ENCODE data around the gene EIF2D. TPM values are rescaled to one million over a fixed set of nuclear protein-coding genes. Genes with fewer than 3 reads are reported as not detected.

Gene EIF2D, protein sequence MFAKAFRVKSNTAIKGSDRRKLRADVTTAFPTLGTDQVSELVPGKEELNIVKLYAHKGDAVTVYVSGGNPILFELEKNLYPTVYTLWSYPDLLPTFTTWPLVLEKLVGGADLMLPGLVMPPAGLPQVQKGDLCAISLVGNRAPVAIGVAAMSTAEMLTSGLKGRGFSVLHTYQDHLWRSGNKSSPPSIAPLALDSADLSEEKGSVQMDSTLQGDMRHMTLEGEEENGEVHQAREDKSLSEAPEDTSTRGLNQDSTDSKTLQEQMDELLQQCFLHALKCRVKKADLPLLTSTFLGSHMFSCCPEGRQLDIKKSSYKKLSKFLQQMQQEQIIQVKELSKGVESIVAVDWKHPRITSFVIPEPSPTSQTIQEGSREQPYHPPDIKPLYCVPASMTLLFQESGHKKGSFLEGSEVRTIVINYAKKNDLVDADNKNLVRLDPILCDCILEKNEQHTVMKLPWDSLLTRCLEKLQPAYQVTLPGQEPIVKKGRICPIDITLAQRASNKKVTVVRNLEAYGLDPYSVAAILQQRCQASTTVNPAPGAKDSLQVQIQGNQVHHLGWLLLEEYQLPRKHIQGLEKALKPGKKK
- total RNA-seq (46.1 and 67.2 TPM in 2 replicates), polyA plus RNA-seq (44.7 and 45.7 TPM in 2 replicates)

DNA sequence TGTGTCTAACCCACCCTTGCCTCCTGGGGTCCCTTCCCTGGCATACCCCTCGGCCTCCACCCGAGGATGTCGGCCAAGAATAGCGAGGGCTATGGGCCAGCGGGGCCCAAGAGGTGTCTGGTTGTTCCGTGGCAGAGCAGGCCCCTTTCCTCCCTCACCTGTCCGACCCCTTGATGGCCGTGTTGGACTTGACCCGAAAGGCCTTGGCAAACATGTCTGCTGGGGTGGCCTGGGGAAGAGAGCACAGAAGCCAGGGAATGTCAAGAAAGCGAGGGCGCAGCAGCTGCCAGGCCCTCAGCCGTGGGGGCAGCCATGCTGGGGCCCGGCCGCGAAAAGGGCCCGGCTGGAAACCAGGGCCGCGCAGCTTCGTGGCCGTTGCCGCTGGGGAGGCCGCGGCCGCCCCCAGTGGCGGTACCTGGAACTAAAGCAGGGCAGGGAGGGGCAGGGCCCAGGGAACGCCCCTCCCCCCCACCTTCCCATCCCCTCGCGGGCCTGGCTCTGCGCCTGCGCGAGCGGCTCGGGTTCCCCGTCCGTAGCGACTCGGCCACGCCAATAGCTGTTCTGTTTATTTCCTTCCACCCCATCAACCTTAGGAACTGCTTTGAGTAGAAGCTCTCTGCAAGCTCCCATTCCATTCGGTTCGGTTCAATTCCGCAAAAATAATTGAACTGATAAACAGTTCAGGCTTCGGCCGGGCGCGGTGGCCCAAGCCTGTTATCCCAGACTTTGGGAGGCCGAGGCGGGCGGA is at the start of gene EIF2D:
TSS of gene EIF2D (minus strand) at position 337 of the 748 bp plus-strand sequence. CDS start at position 214, 123 bp downstream.
- Histone ChIP-seq H3K27me3 (no peaks in the 10 kb centered on the region), H3K4me3 (peak within 1 kb of the TSS; percentile 62), H3K27ac (peak within 1 kb of the TSS; percentile 99), H3K9me3 (ENCODE audit: low read depth) (no peaks in the 10 kb centered on the region), H3K4me1 (ENCODE audit: low read depth) (no peaks in the 10 kb centered on the region), H3K36me3 (no peaks in the 10 kb centered on the region)
- peak; percentile 92 for TF ChIP-seq CTCF (IDR thresholded peaks at IDR 0.05; ENCODE audit: low read depth, low read length)
- DNase-seq (ENCODE audit: low read depth in 1 of 2, low spot score in 1 of 2), result peak; percentile 96 to 97

- Histone ChIP-seq H3K4me1 (ENCODE audit: low read depth) (peaks cover 46% of the 10 kb centered on the region), H3K27ac (no peak overlapping the region), H3K9me3 (ENCODE audit: low read depth) (no peaks in the 10 kb centered on the region), H3K27me3 (no peaks in the 10 kb centered on the region), H3K36me3 (no peaks in the 10 kb centered on the region), H3K4me3 (no peak overlapping the region)
- DNase-seq (ENCODE audit: low read depth in 1 of 2, low spot score in 1 of 2), result no peak
- no peak for TF ChIP-seq CTCF (IDR thresholded peaks at IDR 0.05; ENCODE audit: low read depth, low read length)
Measured at GRCh38 chr1:206661161-206661820, 49.0 kb upstream of the EIF2D start.

DNA sequence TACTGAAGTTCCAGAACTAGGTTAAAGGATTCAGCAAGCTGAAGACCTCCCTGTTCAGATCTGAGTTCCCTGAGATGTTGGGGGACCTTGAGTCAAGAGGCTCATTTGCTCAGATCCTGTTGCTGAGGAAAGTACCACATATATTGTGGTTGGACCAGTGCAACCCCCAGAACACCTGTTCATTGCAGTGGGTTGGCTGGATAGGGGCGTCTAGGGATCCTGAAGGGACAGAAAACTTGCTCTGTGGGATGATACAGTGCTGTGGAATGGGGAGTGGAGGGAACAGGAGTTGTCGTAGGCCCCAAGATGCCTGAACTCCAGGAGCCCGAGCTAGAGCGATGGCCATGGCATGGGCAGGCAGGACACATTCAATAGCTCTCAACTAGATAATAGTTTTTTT is 47.9 kb upstream of the EIF2D start:
- Histone ChIP-seq H3K27ac (no peak overlapping the region), H3K4me3 (no peak overlapping the region), H3K27me3 (no peaks in the 10 kb centered on the region), H3K4me1 (ENCODE audit: low read depth) (peaks cover 41% of the 10 kb centered on the region), H3K9me3 (ENCODE audit: low read depth) (no peaks in the 10 kb centered on the region), H3K36me3 (no peaks in the 10 kb centered on the region)
- DNase-seq (ENCODE audit: low read depth in 1 of 2, low spot score in 1 of 2), result no peak
- TF ChIP-seq CTCF (IDR thresholded peaks at IDR 0.05; ENCODE audit: low read depth, low read length), result no peak

GRCh38 chr1:206658981-206659273 is 46.7 kb upstream of the EIF2D start:
- peaks cover 32% of the 10 kb centered on the region for H3K4me1 ChIP-seq (ENCODE audit: low read depth)
- no peak for TF ChIP-seq CTCF (IDR thresholded peaks at IDR 0.05; ENCODE audit: low read depth, low read length)

DNA sequence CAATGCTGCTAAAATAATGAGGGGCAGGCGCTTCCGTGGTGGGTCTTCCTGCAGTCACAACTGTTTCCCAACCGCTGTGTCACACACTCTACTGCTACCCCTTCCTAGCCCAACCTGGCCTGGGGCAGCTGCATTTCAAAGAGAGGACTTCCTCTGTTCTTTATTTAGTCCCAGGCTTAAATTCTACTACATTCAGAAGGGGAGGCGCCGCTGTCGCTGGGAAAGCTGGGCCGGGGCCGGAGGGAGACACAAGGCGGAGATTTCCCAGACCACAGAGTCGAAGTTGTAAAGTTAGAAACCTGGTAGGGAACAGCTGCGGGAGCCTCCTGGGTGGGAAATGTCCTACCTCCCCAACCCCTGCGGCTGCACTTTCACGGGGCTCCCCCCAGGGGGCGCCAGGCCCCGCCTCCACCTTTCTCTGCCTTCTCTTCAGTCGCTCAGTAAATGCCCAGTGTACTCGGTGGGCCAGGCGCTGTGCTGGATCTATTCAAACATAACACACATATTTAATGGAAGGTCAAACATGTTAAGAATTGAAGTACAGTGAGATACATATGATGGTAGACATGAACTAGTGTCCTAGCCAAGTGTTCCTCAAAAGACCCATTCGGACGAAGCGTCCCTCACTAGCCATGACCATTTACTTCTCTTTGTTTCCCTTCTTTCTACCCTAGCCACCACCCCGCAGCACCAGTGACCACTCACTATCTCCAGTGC is 46.2 kb upstream of the EIF2D start:
- H3K36me3 ChIP-seq, result no peaks in the 10 kb centered on the region
- peak overlapping the region; percentile 80 for H3K27ac ChIP-seq
- no peaks in the 10 kb centered on the region for H3K9me3 ChIP-seq (ENCODE audit: low read depth)
- peak; percentile 78 for TF ChIP-seq CTCF (IDR thresholded peaks at IDR 0.05; ENCODE audit: low read depth, low read length)
- H3K4me3 ChIP-seq, result no peak overlapping the region
- peak; percentile 32 to 80 for DNase-seq (ENCODE audit: low read depth in 1 of 2, low spot score in 1 of 2)
- peaks cover 28% of the 10 kb centered on the region for H3K4me1 ChIP-seq (ENCODE audit: low read depth)
- H3K27me3 ChIP-seq, result no peaks in the 10 kb centered on the region

More at GRCh38 chr1:206658981-206659273, 46.7 kb upstream of the EIF2D start:
- no peaks in the 10 kb centered on the region for H3K9me3 ChIP-seq (ENCODE audit: low read depth)
- DNase-seq (ENCODE audit: low read depth in 1 of 2, low spot score in 1 of 2), result no peak
- no peak overlapping the region for H3K4me3 ChIP-seq
- H3K27ac ChIP-seq, result peak overlapping the region; percentile 80
- no peaks in the 10 kb centered on the region for H3K27me3 ChIP-seq
- no peaks in the 10 kb centered on the region for H3K36me3 ChIP-seq

Measured in cardiac muscle cell (in vitro differentiated cells and primary cell).